Endothelial cell of umbilical vein (primary cell): ENCODE results near the gene C10orf67. TPM values are rescaled to one million over a fixed set of nuclear protein-coding genes. Genes with fewer than 3 reads are reported as not detected.

ENCODE experiments used
- BruUV-seq: library from RNA; stranded (reverse); fragments of 400-500 nt; replicated peaks from 2 replicates; lab custom pipeline; 2021; lab: Mats Ljungman, UMichigan
- CTCF ChIA-PET: fragments of 300-600, 350-600 bp; sonication (Branson Sonifier 250); formaldehyde crosslinking; loops from one replicate; lab custom pipeline; 2021; ENCODE audit warnings: antibody characterized with exemption, inconsistent platforms; lab: Charles Lee
- POLR2A ChIA-PET: fragments of 300-600, 350-600 bp; sonication (Branson Sonifier 250); formaldehyde crosslinking; loops from one replicate; lab custom pipeline; 2021; ENCODE audit warnings: antibody characterized with exemption, inconsistent platforms; lab: Charles Lee
- DNase-seq: peaks from one replicate; pipeline ENCODE4 v3.0.0-alpha.2; 2011; ENCODE audit warnings: low read depth, low spot score
- FAIRE-seq: peaks from 2 replicates; lab custom pipeline; 2011; peaks lifted over from hg19 to GRCh38; lab: Jason Lieb, UNC
- H2AFZ ChIP-seq: 2 replicates; pipeline ENCODE4 v1.6.0; 2012; ENCODE audit warnings: low read depth, low read length, control low read depth, inconsistent platforms
- H3K27ac ChIP-seq: 2 replicates; pipeline ENCODE4 v1.5.1; 2011; ENCODE audit warnings: low read depth, mild to moderate bottlenecking, control low read depth, low read length, moderate library complexity; ENCODE audit not compliant: insufficient read depth
- H3K27me3 ChIP-seq, 2 experiments: 2 replicates each; pipeline versions ENCODE4 v1.6.0 to v1.6.1; 2011; ENCODE audit warnings: low read length in 2 of 2, mixed read lengths in 1 of 2; ENCODE audit not compliant: control insufficient read depth in 2 of 2, insufficient read depth in 2 of 2
- H3K36me3 ChIP-seq, 2 experiments: 2 replicates in 1 of 2; 3 replicates in 1 of 2; pipeline ENCODE4 v1.5.1; 2011; ENCODE audit warnings: low read length in 2 of 2, mild to moderate bottlenecking in 1 of 2, moderate library complexity in 1 of 2; ENCODE audit not compliant: control insufficient read depth in 2 of 2, insufficient read depth in 2 of 2; ENCODE audit errors: extremely low read depth in 1 of 2
- H3K4me1 ChIP-seq: 3 replicates; pipeline ENCODE4 v1.5.1; 2011; ENCODE audit warnings: mild to moderate bottlenecking, low read length; ENCODE audit not compliant: control insufficient read depth, insufficient read depth; ENCODE audit errors: extremely low read depth
- H3K4me2 ChIP-seq: 2 replicates; pipeline ENCODE4 v1.6.1; 2011; ENCODE audit warnings: low read length, control low read depth, mixed read lengths; ENCODE audit not compliant: insufficient read depth
- H3K4me3 ChIP-seq, 3 experiments: fragments of 200-600 bp in 1 of 3; sonication (generic), shearing (Covaris generic) in 1 of 3; replicated peaks in 1 of 3; 2 replicates each; pipeline ENCODE4 v1.5.1; 2011 to 2016; ENCODE audit warnings: control low read depth in 3 of 3, low read length in 3 of 3, mild to moderate bottlenecking in 2 of 3, inconsistent platforms in 1 of 3, low read depth in 1 of 3, moderate library complexity in 1 of 3; ENCODE audit not compliant: insufficient read depth in 1 of 3
- H3K79me2 ChIP-seq: 2 replicates; pipeline ENCODE4 v1.6.0; 2012; ENCODE audit warnings: low read length, inconsistent platforms; ENCODE audit not compliant: control insufficient read depth, insufficient read depth
- H3K9ac ChIP-seq: replicated peaks from 2 replicates; pipeline ENCODE3; 2011; ENCODE audit warnings: low read length, control low read depth; ENCODE audit not compliant: insufficient read depth; ENCODE audit errors: extremely low read depth
- H3K9me1 ChIP-seq: replicated peaks from 3 replicates; pipeline ENCODE4 v1.6.0; 2011; ENCODE audit warnings: mild to moderate bottlenecking, low read length; ENCODE audit not compliant: control insufficient read depth, insufficient read depth; ENCODE audit errors: extremely low read depth
- H3K9me3 ChIP-seq: replicated peaks from 2 replicates; pipeline ENCODE4 v1.5.1; 2012; ENCODE audit warnings: low read length, inconsistent platforms; ENCODE audit not compliant: control insufficient read depth, insufficient read depth
- H4K20me1 ChIP-seq: replicated peaks from 2 replicates; pipeline ENCODE3; 2011; ENCODE audit warnings: mild to moderate bottlenecking, low read length; ENCODE audit not compliant: control insufficient read depth, insufficient read depth; ENCODE audit errors: extremely low read depth
- EZH2 ChIP-seq: IDR thresholded peaks from 2 replicates; pipeline ENCODE4 v1.6.1; 2012; ENCODE audit warnings: borderline replicate concordance, low read depth, mild to moderate bottlenecking, moderate library complexity, low read length, inconsistent platforms; ENCODE audit not compliant: severe bottlenecking
- FOS ChIP-seq: IDR thresholded peaks from 2 replicates; pipeline ENCODE4 v1.6.1; 2011; ENCODE audit warnings: mild to moderate bottlenecking, low read length, moderate library complexity, borderline replicate concordance; ENCODE audit not compliant: insufficient read depth
- GATA2 ChIP-seq: IDR thresholded peaks from 2 replicates; pipeline ENCODE4 v1.7.0; 2011; ENCODE audit warnings: low read depth, mild to moderate bottlenecking, moderate library complexity, mixed read lengths, low read length; ENCODE audit not compliant: insufficient read length, insufficient read depth
- JUN ChIP-seq: IDR thresholded peaks from 2 replicates; pipeline ENCODE4 v1.6.1; 2011; ENCODE audit warnings: borderline replicate concordance, low read depth; ENCODE audit not compliant: insufficient read length, insufficient read depth
- MYC ChIP-seq: IDR thresholded peaks from one replicate; pipeline ENCODE4 v1.6.1; 2011; ENCODE audit warnings: mild to moderate bottlenecking, low read depth, low read length
- POLR2A ChIP-seq: IDR thresholded peaks from 2 replicates; pipeline ENCODE4 v1.6.1; 2012; ENCODE audit warnings: low read depth, mild to moderate bottlenecking, control low read depth, low read length
- POLR2AphosphoS5 ChIP-seq: IDR thresholded peaks from 2 replicates; pipeline ENCODE4 v1.6.1; 2012; ENCODE audit warnings: low read depth, mild to moderate bottlenecking, control low read depth, low read length, moderate library complexity; ENCODE audit not compliant: insufficient read depth
- dilution Hi-C: fragments of 300-500 bp; cut with MboI; formaldehyde crosslinking; loops from one replicate; pipeline ENCODE4 v1.15.0; 2019; ENCODE audit warnings: low sequenced_read_pairs; ENCODE audit not compliant: extremely low pct_ligation_motif_present
- intact Hi-C: fragments of 100-400 bp; cut with micrococcal nuclease; formaldehyde crosslinking; loops from one replicate; pipeline ENCODE4 v1.10.0; 2022
- polyA plus RNA-seq, 4 experiments: library from polyadenylated mRNA; depleted of rRNA in 3 of 4; stranded (reverse) in 3 of 4; unstranded in 1 of 4; fragments of >200 nt; gene quantifications; 2 replicates each; pipeline versions ENCODE4 v1.2.1 to v1.2.3, GENCODE V29; 2011 to 2012; ENCODE audit warnings: missing spikeins in 1 of 4
- total RNA-seq: library from RNA; stranded (reverse); gene quantifications from 2 replicates; pipeline ENCODE4 v1.2.3, GENCODE V29; 2021
- TF ChIP-seq, protein P1 (sequence below), 2 donors: IDR thresholded peaks; 1 replicate in 1 of 2; 2 replicates in 1 of 2; pipeline ENCODE4 v1.5.1; 2011; ENCODE audit warnings: low read length in 2 of 2, mild to moderate bottlenecking in 2 of 2, moderate library complexity in 2 of 2, control low read depth in 1 of 2, inconsistent platforms in 1 of 2, low read depth in 1 of 2; ENCODE audit not compliant: insufficient read depth in 1 of 2; ENCODE audit errors: extremely low read depth in 1 of 2
- TF ChIP-seq, protein P2 (sequence below): IDR thresholded peaks from 2 replicates; pipeline ENCODE4 v1.6.1; 2011; ENCODE audit not compliant: insufficient read depth, insufficient read length

Gene C10orf67
- total and polyA plus RNA-seq, 2 donors (not counting 3 experiments of a cell fraction or from before 2014, with no cell fraction given) = not detected

DNA sequence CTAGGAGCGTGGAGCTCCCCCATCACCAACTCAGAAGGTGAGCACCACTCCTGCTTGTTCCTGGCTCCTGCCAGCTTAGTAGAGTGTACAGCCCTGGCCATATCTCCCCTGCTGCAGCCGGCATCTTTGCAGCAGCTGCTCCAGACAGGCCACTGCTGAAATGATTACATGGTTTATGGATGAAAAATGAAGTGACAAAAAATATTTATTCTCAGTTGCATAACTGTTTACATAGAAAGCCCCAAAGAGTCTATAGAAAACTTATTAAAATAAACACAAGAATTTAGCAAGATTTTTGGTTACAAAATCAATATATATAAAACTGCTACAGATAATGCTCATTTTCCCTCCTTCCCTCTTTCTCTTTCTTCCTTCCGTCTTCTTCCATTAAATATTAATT is 27.2 kb downstream of the C10orf67 start:
- ChIA-PET POLR2A (no interaction called here), CTCF (no interaction called here)
- Histone ChIP-seq H2AFZ (no peak overlapping the region), H3K4me3 (no peak overlapping the region), H3K9me1 (no peaks in the 10 kb centered on the region), H3K4me1 (no peaks in the 10 kb centered on the region), H3K9ac (no peak overlapping the region), H3K36me3 (no peaks in the 10 kb centered on the region), H3K27ac (no peak overlapping the region), H4K20me1 (no peaks in the 10 kb centered on the region), H3K79me2 (no peaks in the 10 kb centered on the region), H3K9me3 (no peaks in the 10 kb centered on the region), H3K4me2 (no peak overlapping the region), H3K27me3 (no peaks in the 10 kb centered on the region)
- BruUV-seq = no TSS peak
- TF ChIP-seq MYC = no peak
- TF ChIP-seq POLR2A = no peak
- no peak for TF ChIP-seq GATA2
- TF ChIP-seq POLR2AphosphoS5 = no peak
- dilution Hi-C loops = no loop called here
- no peak for FAIRE-seq
- intact Hi-C loops = loop anchor here (10.0 kb wide), 1 partner anchor 677 kb away; no protein-coding TSS in a partner anchor
- DNase-seq = no peak

DNA sequence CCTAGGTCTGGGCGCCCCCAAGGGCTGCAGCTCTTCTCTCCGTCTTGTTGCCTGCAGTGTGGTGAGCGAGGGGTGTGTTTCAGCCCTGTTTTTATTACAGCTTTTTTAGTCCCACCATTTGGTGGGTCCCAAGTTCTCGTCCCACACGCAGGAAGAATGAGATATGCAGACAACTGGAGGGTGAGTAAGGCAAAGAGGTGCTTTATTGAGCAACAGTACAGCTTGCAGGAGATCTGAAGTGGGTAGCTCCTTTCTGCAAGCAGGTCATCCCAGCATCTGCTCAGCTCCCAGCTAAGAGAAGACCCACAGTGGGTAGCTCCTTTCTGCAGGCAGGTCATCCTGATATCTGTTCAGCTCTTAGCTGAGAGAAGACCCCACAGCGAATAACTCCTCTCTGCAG is 28.2 kb downstream of the C10orf67 start:
- no peaks in the 10 kb centered on the region for H3K9me3 ChIP-seq
- H3K79me2 ChIP-seq = no peaks in the 10 kb centered on the region
- no peaks in the 10 kb centered on the region for H3K27me3 ChIP-seq
- no peaks in the 10 kb centered on the region for H3K36me3 ChIP-seq
- no peak overlapping the region for H3K9ac ChIP-seq
- H3K27ac ChIP-seq = no peak overlapping the region
- FAIRE-seq (no peak), DNase-seq (no peak)
- no peak overlapping the region for H3K4me2 ChIP-seq
- H4K20me1 ChIP-seq = no peaks in the 10 kb centered on the region
- H3K9me1 ChIP-seq = no peaks in the 10 kb centered on the region
- H3K4me1 ChIP-seq = no peaks in the 10 kb centered on the region
- intact Hi-C loops = loop anchor here (10.0 kb wide), 1 partner anchor 678 kb away; no protein-coding TSS in a partner anchor
- POLR2A ChIA-PET = no interaction called here
- no peak overlapping the region for H2AFZ ChIP-seq
- CTCF ChIA-PET = interaction anchor here (0.7 to 2.8 kb wide), 5 partner anchors 386 to 1240 kb away, joined by 3 to 37 read pairs (median 3); no protein-coding TSS in a partner anchor
- no peak for TF ChIP-seq MYC
- TF ChIP-seq POLR2A = no peak
- TF ChIP-seq FOS = no peak
- no peak for TF ChIP-seq EZH2
- TF ChIP-seq, protein P1, sequence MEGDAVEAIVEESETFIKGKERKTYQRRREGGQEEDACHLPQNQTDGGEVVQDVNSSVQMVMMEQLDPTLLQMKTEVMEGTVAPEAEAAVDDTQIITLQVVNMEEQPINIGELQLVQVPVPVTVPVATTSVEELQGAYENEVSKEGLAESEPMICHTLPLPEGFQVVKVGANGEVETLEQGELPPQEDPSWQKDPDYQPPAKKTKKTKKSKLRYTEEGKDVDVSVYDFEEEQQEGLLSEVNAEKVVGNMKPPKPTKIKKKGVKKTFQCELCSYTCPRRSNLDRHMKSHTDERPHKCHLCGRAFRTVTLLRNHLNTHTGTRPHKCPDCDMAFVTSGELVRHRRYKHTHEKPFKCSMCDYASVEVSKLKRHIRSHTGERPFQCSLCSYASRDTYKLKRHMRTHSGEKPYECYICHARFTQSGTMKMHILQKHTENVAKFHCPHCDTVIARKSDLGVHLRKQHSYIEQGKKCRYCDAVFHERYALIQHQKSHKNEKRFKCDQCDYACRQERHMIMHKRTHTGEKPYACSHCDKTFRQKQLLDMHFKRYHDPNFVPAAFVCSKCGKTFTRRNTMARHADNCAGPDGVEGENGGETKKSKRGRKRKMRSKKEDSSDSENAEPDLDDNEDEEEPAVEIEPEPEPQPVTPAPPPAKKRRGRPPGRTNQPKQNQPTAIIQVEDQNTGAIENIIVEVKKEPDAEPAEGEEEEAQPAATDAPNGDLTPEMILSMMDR (IDR thresholded peaks at IDR 0.05; ENCODE audit: extremely low read depth in 1 of 2, insufficient read depth in 1 of 2, low read depth in 1 of 2, low read length in 2 of 2) = no peak
- TF ChIP-seq JUN = no peak
- no peak for TF ChIP-seq GATA2
- TF ChIP-seq, protein P2, sequence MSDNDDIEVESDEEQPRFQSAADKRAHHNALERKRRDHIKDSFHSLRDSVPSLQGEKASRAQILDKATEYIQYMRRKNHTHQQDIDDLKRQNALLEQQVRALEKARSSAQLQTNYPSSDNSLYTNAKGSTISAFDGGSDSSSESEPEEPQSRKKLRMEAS = no peak
- no peak for TF ChIP-seq POLR2AphosphoS5
- no TSS peak for BruUV-seq
- no peak overlapping the region for H3K4me3 ChIP-seq
- dilution Hi-C loops = no loop called here
